GM23338 (cell line): ENCODE measurements around the gene MEIOB. TPM values are rescaled to one million over a fixed set of nuclear protein-coding genes. Genes with fewer than 3 reads are reported as not detected.
"Not testable (repeated sequence)": the region's sequence is repeated elsewhere in the genome, so short reads cannot be mapped to it uniquely, and the experiment has no call there.

ENCODE experiments used
- ATAC-seq: fragments of 200-7000 bp; cut with Tn5 transposase; 3 replicates; pipeline ENCODE4 v1.9.1; 2020
- DNase-seq: peaks from one replicate; pipeline ENCODE4 v3.0.0-alpha.2; 2015; ENCODE audit warnings: low spot score
- H2AFZ ChIP-seq: fragments of 200-600 bp; sonication (generic); 2 replicates; pipeline ENCODE4 v1.8.0; 2016; ENCODE audit warnings: antibody characterized with exemption, mild to moderate bottlenecking, moderate library complexity
- H3F3A ChIP-seq: fragments of 200-600 bp; sonication (generic); replicated peaks from 2 replicates; pipeline ENCODE4 v1.8.0; 2017; ENCODE audit warnings: antibody characterized with exemption, mixed run types, low read depth
- H3K27ac ChIP-seq: fragments of 200-600 bp; sonication (generic); 2 replicates; pipeline ENCODE4 v1.6.1; 2016; ENCODE audit warnings: low read depth
- H3K27me3 ChIP-seq: fragments of 200-600 bp; sonication (generic); 2 replicates; pipeline ENCODE4 v1.8.0; 2016; ENCODE audit warnings: mild to moderate bottlenecking, mixed run types, moderate library complexity; ENCODE audit not compliant: insufficient read depth
- H3K36me3 ChIP-seq: fragments of 200-600 bp; sonication (generic); 2 replicates; pipeline ENCODE4 v1.8.0; 2016; ENCODE audit warnings: mild to moderate bottlenecking; ENCODE audit not compliant: insufficient read depth
- H3K4me1 ChIP-seq: fragments of 200-600 bp; sonication (generic); 2 replicates; pipeline ENCODE4 v1.8.0; 2016; ENCODE audit warnings: mild to moderate bottlenecking, moderate library complexity; ENCODE audit not compliant: insufficient read depth
- H3K4me2 ChIP-seq: fragments of 200-600 bp; sonication (generic); 2 replicates; pipeline ENCODE4 v1.7.1; 2017; ENCODE audit warnings: mixed run types
- H3K4me3 ChIP-seq: fragments of 200-600 bp; sonication (generic); 2 replicates; pipeline ENCODE4 v1.6.1; 2016; ENCODE audit warnings: mixed run types
- H3K79me2 ChIP-seq: fragments of 200-600 bp; sonication (generic); replicated peaks from 2 replicates; pipeline ENCODE4 v1.8.0; 2017; ENCODE audit warnings: mild to moderate bottlenecking; ENCODE audit not compliant: insufficient read depth
- H3K9me2 ChIP-seq: fragments of 200-600 bp; sonication (generic); 2 replicates; pipeline ENCODE4 v1.8.0; 2017; ENCODE audit not compliant: insufficient read depth
- H4K20me1 ChIP-seq: fragments of 200-600 bp; sonication (generic); replicated peaks from 2 replicates; pipeline ENCODE4 v1.8.0; 2017; ENCODE audit warnings: mild to moderate bottlenecking; ENCODE audit not compliant: insufficient read depth
- H3K27ac Mint-ChIP-seq: 2 replicates; pipeline ENCODE4 v1.8.0; 2020; ENCODE audit warnings: inconsistent platforms, mild to moderate bottlenecking, moderate library complexity, mixed read lengths
- H3K27me3 Mint-ChIP-seq: 3 replicates; pipeline ENCODE4 v1.8.0; 2022; ENCODE audit warnings: low read depth, mild to moderate bottlenecking, moderate library complexity, mixed read lengths, inconsistent platforms; ENCODE audit not compliant: insufficient read depth, poor library complexity
- H3K36me3 Mint-ChIP-seq: 3 replicates; pipeline ENCODE4 v1.8.0; 2021; ENCODE audit warnings: low read depth, mild to moderate bottlenecking, inconsistent platforms, moderate library complexity, mixed read lengths
- H3K4me1 Mint-ChIP-seq: 3 replicates; pipeline ENCODE4 v1.8.0; 2020; ENCODE audit warnings: mild to moderate bottlenecking, inconsistent platforms, mixed read lengths
- H3K4me3 Mint-ChIP-seq: 3 replicates; pipeline ENCODE4 v1.8.0; 2021; ENCODE audit warnings: moderate library complexity, mild to moderate bottlenecking, inconsistent platforms, mixed read lengths
- H3K9me3 Mint-ChIP-seq: 3 replicates; pipeline ENCODE4 v1.8.0; 2020; ENCODE audit warnings: moderate library complexity, mild to moderate bottlenecking, inconsistent platforms, mixed read lengths
- CREB1 ChIP-seq: fragments of 250-450 bp; sonication (Bioruptor Pico); IDR thresholded peaks from 2 replicates; pipeline ENCODE4 v1.5.0; 2020; ENCODE audit warnings: low read depth, mild to moderate bottlenecking, moderate library complexity
- CTCF ChIP-seq, 2 experiments: fragments of 200-600 bp in 1 of 2; sonication (generic) in 1 of 2; conservative IDR thresholded peaks; 2 replicates each; pipeline versions ENCODE4 v1.5.1 to v1.6.1; 2016 to 2017; ENCODE audit warnings: antibody characterized with exemption in 2 of 2, low read depth in 2 of 2, mild to moderate bottlenecking in 2 of 2, moderate library complexity in 1 of 2
- EZH2 ChIP-seq: fragments of 200-600 bp; sonication (generic); IDR thresholded peaks from one replicate; pipeline ENCODE4 v1.8.0; 2017; ENCODE audit warnings: antibody characterized with exemption, mild to moderate bottlenecking, low read depth; ENCODE audit not compliant: unreplicated experiment
- NANOG ChIP-seq: IDR thresholded peaks from 2 replicates; pipeline ENCODE4 v1.6.1; 2016; ENCODE audit warnings: antibody characterized with exemption, borderline replicate concordance
- ZNF331 ChIP-seq: fragments of 250-450 bp; sonication (Bioruptor Pico); IDR thresholded peaks from 2 replicates; pipeline ENCODE4 v1.5.0; 2020; ENCODE audit warnings: low read depth, mild to moderate bottlenecking, moderate library complexity
- polyA plus RNA-seq: library from polyadenylated mRNA; unstranded; fragments of >200 nt; fragmentation: Nextera tagmentation; extraction: Ambion mirVana; gene quantifications from 2 replicates; pipeline ENCODE4 v1.2.1, GENCODE V29; 2016
- total RNA-seq: library from RNA; depleted of rRNA; stranded (reverse); fragments of >200 nt; shearing (Covaris generic); gene quantifications from 2 replicates; pipeline ENCODE4 v1.2.3, GENCODE V29; 2014
- TF ChIP-seq, protein P1 (sequence below): fragments of 250-450 bp; sonication (Bioruptor Pico); IDR thresholded peaks from 2 replicates; pipeline ENCODE4 v1.5.0; 2020; ENCODE audit warnings: mild to moderate bottlenecking, moderate library complexity

The MEIOB gene
- total and polyA plus RNA-seq, 2 experiments from 2014 or later = 7.3 to 8.7 TPM

- Histone ChIP-seq H3K27me3 (no peaks in the 10 kb centered on the region), H4K20me1 (no peaks in the 10 kb centered on the region), H3F3A (no peaks in the 10 kb centered on the region), H2AFZ (no peak overlapping the region), H3K9me2 (no peaks in the 10 kb centered on the region), H3K79me2 (no peaks in the 10 kb centered on the region), H3K27ac (no peak overlapping the region), H3K4me3 (no peak overlapping the region), H3K4me2 (no peak overlapping the region), H3K4me1 (no peaks in the 10 kb centered on the region), H3K36me3 (no peaks in the 10 kb centered on the region)
- peak; percentile 68 for ATAC-seq
- H3K27me3 Mint-ChIP-seq = peaks cover 2% of the 10 kb centered on the region
- H3K36me3 Mint-ChIP-seq = no peaks in the 10 kb centered on the region
- H3K4me3 Mint-ChIP-seq = no peak overlapping the region
- H3K4me1 Mint-ChIP-seq = peaks cover 2% of the 10 kb centered on the region; the same call in 1 of the 3 replicates
- TF ChIP-seq, protein P1, sequence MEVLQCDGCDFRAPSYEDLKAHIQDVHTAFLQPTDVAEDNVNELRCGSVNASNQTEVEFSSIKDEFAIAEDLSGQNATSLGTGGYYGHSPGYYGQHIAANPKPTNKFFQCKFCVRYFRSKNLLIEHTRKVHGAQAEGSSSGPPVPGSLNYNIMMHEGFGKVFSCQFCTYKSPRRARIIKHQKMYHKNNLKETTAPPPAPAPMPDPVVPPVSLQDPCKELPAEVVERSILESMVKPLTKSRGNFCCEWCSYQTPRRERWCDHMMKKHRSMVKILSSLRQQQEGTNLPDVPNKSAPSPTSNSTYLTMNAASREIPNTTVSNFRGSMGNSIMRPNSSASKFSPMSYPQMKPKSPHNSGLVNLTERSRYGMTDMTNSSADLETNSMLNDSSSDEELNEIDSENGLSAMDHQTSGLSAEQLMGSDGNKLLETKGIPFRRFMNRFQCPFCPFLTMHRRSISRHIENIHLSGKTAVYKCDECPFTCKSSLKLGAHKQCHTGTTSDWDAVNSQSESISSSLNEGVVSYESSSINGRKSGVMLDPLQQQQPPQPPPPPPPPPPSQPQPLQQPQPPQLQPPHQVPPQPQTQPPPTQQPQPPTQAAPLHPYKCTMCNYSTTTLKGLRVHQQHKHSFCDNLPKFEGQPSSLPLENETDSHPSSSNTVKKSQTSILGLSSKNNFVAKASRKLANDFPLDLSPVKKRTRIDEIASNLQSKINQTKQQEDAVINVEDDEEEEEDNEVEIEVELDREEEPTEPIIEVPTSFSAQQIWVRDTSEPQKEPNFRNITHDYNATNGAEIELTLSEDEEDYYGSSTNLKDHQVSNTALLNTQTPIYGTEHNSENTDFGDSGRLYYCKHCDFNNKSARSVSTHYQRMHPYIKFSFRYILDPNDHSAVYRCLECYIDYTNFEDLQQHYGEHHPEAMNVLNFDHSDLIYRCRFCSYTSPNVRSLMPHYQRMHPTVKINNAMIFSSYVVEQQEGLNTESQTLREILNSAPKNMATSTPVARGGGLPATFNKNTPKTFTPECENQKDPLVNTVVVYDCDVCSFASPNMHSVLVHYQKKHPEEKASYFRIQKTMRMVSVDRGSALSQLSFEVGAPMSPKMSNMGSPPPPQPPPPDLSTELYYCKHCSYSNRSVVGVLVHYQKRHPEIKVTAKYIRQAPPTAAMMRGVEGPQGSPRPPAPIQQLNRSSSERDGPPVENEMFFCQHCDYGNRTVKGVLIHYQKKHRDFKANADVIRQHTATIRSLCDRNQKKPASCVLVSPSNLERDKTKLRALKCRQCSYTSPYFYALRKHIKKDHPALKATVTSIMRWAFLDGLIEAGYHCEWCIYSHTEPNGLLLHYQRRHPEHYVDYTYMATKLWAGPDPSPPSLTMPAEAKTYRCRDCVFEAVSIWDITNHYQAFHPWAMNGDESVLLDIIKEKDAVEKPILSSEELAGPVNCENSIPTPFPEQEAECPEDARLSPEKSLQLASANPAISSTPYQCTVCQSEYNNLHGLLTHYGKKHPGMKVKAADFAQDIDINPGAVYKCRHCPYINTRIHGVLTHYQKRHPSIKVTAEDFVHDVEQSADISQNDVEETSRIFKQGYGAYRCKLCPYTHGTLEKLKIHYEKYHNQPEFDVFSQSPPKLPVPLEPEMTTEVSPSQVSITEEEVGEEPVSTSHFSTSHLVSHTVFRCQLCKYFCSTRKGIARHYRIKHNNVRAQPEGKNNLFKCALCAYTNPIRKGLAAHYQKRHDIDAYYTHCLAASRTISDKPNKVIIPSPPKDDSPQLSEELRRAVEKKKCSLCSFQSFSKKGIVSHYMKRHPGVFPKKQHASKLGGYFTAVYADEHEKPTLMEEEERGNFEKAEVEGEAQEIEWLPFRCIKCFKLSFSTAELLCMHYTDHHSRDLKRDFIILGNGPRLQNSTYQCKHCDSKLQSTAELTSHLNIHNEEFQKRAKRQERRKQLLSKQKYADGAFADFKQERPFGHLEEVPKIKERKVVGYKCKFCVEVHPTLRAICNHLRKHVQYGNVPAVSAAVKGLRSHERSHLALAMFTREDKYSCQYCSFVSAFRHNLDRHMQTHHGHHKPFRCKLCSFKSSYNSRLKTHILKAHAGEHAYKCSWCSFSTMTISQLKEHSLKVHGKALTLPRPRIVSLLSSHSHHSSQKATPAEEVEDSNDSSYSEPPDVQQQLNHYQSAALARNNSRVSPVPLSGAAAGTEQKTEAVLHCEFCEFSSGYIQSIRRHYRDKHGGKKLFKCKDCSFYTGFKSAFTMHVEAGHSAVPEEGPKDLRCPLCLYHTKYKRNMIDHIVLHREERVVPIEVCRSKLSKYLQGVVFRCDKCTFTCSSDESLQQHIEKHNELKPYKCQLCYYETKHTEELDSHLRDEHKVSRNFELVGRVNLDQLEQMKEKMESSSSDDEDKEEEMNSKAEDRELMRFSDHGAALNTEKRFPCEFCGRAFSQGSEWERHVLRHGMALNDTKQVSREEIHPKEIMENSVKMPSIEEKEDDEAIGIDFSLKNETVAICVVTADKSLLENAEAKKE (CRISPR knock-in tag) = no peak
- no peak for TF ChIP-seq EZH2
- TF ChIP-seq NANOG = no peak
- peak; percentile 21 to 43; a peak in 3 of 4 replicates for TF ChIP-seq CTCF (conservative IDR thresholded peaks at IDR 0.05; ENCODE audit: low read depth in 2 of 2)
- no peak for TF ChIP-seq CREB1 (CRISPR knock-in tag)
- no peak for TF ChIP-seq ZNF331
- H3K27ac Mint-ChIP-seq = no peak overlapping the region
- DNase-seq = peak; percentile 54
- H3K9me3 Mint-ChIP-seq = no peaks in the 10 kb centered on the region
Observed at GRCh38 chr16:1884155-1884760, 12.3 kb upstream of the MEIOB start.

GRCh38 chr16:1881172-1881571, 9.2 kb upstream of the MEIOB start:
- H3K9me3 Mint-ChIP-seq, H3K79me2 ChIP-seq, H3F3A ChIP-seq, H3K27me3 Mint-ChIP-seq, H3K4me1 Mint-ChIP-seq, H3K4me3 ChIP-seq, H3K36me3 ChIP-seq, H2AFZ ChIP-seq, H3K27ac ChIP-seq, DNase-seq, H4K20me1 ChIP-seq, H3K27me3 ChIP-seq, H3K27ac Mint-ChIP-seq, H3K36me3 Mint-ChIP-seq, H3K4me2 ChIP-seq, H3K9me2 ChIP-seq, ATAC-seq, H3K4me1 ChIP-seq, H3K4me3 Mint-ChIP-seq: not testable (repeated sequence)
